Cortex of kidney (tissue), 1 donor: ENCODE data around the gene CUL4B.
"Not testable (repeated sequence)": the region's sequence is repeated elsewhere in the genome, so short reads cannot be mapped to it uniquely, and the experiment has no call there.

Source experiments
- DNase-seq: peaks from one replicate; lab custom pipeline; 2025; lab: John Stamatoyannopoulos, UW

Gene CUL4B

DNA sequence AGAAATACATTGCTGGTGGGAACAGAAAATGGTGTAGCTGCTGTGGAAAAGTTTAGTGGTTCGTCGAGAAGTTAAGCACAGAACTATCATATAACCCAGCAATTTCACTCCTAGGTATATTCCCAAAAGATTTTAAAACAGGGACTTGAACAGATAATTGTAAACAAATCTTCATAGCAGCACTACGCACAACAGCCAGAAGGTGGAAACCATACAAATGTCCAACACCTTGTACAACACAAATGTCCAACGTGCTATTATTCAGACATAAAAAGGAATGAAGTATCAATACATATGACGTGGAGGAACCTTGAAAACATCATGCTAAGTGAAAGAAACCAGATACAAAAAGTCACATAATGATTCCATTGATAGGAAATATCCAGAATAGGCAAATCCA is 37.9 kb downstream of the CUL4B start:
- DNase-seq = no peak

GRCh38 chrX:120517936-120518335 is 42.8 kb downstream of the CUL4B start:
- no peak for DNase-seq

DNA sequence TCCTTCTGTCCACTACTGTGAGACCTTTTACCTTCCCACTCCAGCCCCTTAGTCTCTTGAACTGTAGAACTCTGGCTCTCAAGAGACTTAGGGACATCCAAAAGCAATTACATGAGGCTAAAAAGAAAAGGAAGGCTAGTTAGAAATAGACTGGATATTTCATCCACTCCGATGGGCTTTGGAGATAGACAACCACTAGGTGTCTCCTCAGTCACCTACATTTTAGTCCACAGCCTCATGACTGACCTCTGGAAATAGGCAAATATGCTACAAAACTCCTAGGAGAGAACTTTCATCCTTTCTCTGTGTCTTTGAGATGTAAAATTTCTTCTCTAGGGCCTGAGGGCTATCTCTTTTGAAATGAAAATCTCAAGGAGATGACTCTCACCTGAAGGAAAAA is 46.5 kb downstream of the CUL4B start:
- no peak for DNase-seq

- no peak for DNase-seq
These were observed 48.1 kb downstream of the CUL4B start for GRCh38 chrX:120512627-120513026.

GRCh38 chrX:120512222-120512621 is 48.5 kb downstream of the CUL4B start:
- no peak for DNase-seq

DNA sequence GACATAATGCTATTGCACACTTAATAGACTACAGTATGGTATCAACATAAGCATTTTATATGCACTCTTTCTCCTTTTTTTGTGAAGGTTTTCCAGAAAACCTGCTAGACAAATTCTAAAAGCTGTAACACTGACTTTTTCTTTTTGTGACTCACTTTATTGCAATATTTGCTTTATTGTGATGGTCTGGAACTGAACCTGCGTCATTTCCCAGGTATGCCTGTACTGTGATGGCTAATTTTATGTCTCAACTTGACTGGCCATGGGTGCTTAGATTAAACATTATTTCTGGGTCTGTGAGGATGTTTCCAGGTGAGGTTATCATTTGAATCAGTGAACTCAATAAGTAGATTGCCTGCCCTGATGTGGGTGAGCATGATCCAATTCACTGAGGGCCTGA is 56.2 kb downstream of the CUL4B start:
- no peak for DNase-seq

DNA sequence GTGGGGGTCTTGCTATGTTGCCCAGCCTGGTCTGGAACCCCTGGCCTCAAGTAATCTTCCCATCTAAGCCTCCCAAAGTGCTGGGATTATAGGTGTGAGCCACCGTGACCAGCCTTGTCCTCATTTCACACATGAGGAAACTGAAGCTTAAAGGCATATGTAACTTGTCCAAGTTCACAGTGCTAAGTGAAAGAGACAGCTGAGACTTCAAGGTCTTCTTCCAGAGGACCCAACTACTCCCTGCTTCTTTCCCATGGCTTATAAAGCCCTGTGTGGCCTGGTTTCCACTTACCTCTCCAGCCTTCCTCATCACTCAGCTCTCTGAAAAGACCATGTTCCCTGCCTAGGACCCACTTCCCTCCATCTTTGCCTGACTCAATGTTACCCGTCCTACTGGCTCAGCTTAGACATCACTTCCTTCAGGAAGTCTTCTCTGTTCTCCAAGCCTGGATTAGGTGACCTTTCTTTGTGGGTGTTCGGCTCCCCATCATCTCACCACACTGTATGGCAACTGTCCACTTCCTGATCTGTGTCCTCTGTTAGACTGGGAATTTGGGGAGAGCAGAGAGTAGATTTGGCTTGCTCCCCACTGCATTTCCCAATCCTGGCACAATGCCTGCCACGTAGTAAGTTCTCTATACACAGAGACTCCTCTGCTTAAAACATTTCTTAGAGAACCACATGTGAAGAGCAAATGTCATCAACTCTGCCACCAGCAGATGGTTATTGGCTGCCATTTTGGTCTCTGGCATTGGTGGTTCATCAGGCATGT is 61.3 kb downstream of the CUL4B start:
- no peak for DNase-seq

DNA sequence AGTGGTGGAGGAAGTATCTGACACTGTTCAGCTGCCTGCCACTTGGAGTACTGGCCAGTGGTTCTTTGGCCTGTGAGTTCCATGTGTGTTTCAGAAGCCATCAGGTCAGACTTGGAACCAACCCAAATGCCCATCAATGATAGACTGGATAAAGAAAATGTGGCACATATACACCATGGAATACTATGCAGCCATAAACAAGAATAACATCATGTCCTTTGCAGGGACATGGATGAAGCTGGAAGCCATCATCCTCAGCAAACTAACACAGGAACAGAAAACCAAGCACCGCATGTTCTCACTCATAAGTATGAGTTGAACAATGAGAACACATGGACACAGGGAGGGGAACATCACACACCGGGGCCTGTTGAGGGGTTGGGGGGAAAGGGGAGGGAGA is 70.6 kb downstream of the CUL4B start:
- DNase-seq = not testable (repeated sequence)

DNA sequence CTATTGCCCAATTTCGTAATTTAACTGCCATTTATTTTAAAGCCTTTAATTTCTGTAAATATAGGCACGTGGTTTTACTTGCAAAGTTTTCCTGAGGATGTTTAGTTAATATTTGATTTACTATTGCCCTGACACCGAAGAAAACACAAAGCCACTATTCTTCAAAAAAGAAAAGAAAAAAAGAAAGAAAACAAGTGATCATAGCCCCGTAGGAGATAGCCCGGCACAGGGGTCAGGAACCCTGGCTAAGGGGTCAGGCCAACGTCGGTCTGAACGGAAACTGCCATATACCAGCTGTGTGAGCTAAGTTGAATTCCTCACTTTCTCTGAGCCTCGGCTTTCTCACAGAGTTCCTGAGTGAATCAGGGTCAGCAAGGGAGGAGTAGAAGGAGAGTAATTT is 74.0 kb downstream of the CUL4B start:
- no peak for DNase-seq

DNA sequence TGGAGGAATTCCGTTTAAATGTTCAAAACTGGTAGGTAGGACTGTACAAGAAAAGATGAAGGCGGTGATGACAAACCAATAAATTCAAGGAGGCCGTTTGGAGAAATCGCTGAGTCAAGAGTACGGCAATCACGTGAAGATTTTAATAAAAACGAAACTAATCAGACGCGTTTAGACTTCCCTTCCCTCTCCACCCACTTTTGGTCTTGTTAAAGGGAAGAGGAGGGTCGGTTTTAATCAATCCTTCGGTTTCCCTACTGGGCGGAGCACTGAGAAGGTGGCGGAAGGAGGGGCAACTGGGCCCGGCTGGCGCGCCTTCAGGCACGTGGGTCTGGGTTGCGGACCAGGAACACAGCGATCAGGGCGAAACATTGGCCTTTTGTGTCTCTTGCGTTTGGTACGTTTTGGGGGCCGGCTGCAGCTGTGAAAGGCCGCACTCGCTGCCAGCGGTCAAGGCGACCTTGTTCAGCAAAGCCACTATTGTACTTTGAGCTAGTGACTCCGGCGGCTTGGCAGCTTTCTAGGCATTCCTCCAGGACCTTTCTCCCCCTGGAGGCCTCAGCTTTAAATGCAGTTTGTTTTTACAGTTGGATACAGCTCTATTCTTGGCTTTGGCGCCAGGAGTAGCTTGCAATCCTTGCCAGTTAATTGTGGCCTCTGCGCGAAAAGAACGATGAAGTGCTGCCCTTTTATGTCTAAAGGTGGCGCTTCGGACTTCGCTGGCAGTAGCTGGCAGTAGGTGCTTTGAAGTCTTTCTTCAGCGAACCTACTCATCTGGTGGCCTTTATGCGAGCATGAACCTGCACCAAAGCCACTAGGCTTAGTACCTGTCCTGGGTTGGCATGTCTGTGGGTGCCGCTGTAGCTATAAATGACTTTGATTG is 74.9 kb downstream of the CUL4B start:
- no peak for DNase-seq

DNA sequence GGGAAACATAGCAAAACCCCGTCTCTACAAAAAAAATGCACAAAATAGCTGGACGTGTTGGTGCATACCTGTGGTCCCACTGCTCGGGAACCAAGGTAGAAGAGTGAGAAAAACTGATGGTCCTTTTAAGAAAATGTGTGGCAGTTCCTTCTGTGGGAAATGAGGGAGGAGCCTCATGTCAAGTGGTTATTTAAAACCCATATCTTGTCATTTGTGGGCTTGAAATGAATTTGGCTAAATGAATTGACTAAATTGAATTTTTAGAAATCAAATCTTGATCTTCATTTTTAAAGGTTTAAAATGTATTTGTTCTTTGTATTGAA is 75.5 kb downstream of the CUL4B start:
- DNase-seq = no peak

DNA sequence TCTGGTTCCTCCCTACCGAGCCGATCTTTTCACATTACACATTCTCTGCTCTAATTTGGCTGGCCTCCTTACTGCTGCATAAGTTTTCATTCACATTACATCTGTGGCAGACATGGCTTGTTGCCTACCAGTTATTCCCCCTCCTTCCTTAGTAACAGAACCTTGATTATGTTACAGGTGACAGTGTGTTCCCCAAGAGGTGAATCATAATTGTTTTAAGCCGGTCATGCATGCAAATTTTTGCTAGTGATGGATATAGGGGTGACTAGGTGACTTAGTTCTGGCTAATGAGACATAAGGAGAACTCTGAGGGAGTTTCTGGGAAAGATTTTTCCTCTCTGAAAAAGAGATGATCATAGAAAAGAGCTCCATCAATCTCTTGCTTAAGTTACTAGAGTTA is 83.3 kb downstream of the CUL4B start:
- no peak for DNase-seq

GRCh38 chrX:120476714-120477113 is 84.0 kb downstream of the CUL4B start:
- DNase-seq = no peak

GRCh38 chrX:120475447-120475846 is 85.3 kb downstream of the CUL4B start:
- DNase-seq = not testable (repeated sequence)
